ENCODE data around the gene LCN10.

DNA sequence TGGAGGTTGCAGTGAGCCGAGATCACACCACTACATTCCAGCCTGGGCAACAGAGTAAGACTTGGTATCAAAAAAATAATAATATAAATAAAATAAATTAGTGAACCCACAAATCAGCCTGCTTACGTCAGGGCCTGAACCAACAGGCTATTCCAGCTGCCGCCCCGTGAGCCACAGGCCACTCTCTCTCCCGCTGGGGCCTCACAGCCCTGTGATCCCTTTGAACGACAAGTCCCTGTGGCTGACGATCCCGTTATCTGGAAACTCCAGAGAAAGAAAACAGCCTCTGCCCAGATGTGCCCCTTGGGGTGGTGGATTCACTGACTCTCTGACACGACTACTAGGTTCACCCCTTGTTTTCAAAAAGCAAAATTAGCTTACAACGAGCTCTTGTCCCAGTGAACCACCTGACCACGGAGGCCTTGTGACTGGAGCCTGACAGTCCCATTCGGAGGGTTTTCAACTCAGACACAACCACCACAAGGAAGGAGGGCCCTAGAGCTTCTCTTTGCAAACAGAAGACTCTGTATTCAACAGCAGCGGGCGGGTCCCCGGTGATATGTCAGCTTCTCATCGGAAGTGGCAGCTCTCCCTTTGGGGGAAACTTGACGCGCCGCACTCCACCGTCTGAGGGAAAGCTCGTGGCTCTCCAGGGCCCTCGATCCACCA is 34.8 kb downstream of the LCN10 start:
- TF ChIP-seq EZH2 (IDR thresholded peaks at IDR 0.05; ENCODE audit: borderline replicate concordance, low read length) = no peak
- no peak for TF ChIP-seq CTCF (IDR thresholded peaks at IDR 0.05; ENCODE audit: low read length)
